Peyer's patch (tissue), 4 donors: ENCODE measurements around the gene DNM3.

Experiments used
- CTCF ChIP-seq, 6 experiments: fragments of 450-650 bp in 4 of 6; fragments of 200-600 bp in 2 of 6; sonication (generic) in 1 of 6; IDR thresholded peaks; one replicate each; pipeline ENCODE4 v1.5.1; 2017 to 2019; ENCODE audit warnings: antibody characterized with exemption in 6 of 6, mild to moderate bottlenecking in 3 of 6, moderate library complexity in 1 of 6
- POLR2A ChIP-seq, 2 donors: fragments of 450-650 bp; IDR thresholded peaks; one replicate each; pipeline ENCODE4 v1.5.1; 2017; ENCODE audit warnings: antibody characterized with exemption in 2 of 2, mild to moderate bottlenecking in 2 of 2, moderate library complexity in 2 of 2

- no peak for TF ChIP-seq POLR2A (IDR thresholded peaks at IDR 0.05)
- no peak for TF ChIP-seq CTCF (IDR thresholded peaks at IDR 0.05)
Observed at GRCh38 chr1:172108161-172108893, 267.0 kb downstream of the DNM3 start.
